ENCODE results near the gene RFNG.

Gene RFNG

DNA sequence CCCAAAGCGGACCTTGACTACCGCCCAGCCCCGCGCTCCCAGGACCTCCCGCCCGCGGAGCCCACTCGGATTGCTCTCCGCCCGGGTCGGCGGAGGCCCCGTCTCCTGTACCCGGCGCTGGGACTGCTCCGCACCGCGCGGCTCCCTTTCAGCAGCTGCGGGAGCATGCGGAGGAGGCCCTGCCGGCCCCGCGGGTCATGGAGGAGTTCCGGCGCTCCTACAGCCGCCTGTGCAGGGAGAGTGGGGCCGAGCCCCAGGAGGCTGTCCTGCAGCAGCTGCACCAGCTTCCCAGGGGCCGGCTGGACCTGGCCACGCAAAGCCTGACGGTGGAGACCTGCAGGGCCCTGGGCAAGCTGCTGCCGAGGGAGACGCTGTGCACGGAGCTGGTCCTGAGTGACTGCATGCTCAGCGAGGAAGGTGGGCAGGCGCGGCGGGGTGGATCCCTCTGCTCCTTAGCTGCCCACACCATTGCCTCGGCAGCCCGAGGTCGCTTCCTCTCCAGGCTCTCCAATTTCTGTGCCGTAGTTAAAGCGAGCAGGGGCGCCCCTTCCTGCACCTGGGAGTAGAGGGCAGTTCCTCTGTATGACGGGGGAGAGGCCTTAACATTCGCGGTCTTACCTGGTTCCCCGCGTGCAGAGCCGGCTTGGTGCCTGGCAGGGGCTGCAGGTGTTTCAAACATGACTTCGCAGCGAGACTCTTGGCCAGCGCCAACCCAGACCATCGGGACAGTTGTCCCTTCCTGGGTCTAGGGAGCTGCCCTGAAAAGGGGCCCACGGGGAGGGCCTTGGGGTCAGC, 28.0 kb downstream of the RFNG start:
- DNase-seq, result no peak

DNA sequence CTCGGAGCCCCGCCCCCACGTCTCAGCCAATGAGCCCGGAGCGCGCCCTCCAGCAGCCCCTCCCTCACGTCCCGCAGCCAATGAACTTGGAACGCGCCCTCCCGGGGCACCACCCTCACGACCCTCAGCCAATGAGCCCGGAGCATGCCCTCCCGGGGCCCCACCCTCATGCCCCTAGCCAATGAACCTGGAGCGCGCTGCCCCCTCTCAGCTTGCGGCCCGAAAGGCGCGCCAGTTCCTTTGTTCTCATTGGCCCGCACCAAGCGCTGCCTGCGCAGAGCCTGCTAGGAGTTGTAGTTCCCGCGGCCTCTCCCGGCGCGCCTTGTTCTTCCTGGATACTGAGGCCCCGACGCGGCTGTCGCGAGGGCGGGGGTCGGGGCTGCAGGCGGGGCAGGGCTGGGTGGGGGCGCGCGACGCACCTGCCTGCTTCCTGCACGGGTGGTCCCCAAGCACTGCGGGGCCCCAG, 28.6 kb downstream of the RFNG start, which contains the start of gene LRRC45:
Gene LRRC45, plus strand, starts transcription at position 325 of the 466 bp plus-strand sequence. CDS start 339 bp downstream, outside the sequence.
- DNase-seq, result peak; percentile 98

DNA sequence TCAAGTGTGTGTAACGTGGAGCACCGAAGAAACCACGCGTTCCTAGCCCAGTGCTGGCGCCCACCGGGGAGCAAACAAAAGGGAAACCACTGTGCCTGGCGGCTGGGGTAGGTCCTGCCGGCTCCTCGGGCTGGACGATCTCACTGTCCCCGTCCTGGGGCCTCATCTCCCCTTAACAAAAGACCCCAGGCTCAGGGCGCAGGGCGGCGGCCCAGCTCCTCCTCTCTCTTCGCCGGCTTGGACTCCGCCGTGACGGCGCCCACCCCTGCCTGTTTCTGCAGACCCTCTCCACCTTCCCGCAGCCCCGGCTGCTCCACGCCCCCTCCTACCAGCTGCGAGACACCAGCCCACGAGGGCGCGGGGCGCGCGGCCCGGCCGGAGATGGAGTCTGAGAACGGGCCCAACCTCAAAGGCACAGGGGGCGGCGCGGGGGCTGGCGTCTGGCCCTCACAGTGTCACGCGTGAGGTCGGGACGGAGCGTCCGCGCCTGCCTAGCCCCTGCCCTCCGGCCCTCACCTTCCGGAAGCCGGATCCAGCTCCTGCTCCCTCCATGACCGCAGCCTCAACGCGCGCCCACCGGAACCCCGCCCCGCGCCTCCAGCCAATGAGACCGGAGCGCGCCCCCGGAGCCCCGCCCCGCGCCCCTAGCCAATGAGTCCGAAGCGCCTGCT, 29.2 kb downstream of the RFNG start, which contains the start of gene CENPX:
Gene CENPX, minus strand, starts transcription at position 569 of the 671 bp plus-strand sequence. Its CDS starts 17 bp downstream, at position 552.
- DNase-seq, result no peak

DNA sequence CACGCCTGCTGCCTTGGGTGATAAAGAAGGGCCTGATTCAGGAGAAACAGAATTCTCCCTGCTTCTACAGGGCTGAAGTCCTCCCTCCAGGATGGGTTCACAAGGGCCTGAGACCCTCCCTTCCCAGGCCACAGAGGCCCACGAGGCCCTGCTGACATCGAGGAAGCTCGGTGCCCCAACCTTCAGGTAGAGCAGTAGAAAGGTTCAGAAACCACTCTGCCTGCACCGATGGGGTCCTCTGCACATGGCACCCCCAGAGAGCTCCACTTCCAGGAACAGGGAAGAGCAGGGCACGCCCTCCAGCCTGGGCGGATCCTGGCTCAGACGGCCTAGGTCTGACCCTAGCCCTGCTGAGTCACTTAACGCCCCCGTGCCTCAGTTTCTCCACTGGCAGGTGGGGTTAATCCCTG, 29.7 kb downstream of the RFNG start:
- no peak for DNase-seq

DNA sequence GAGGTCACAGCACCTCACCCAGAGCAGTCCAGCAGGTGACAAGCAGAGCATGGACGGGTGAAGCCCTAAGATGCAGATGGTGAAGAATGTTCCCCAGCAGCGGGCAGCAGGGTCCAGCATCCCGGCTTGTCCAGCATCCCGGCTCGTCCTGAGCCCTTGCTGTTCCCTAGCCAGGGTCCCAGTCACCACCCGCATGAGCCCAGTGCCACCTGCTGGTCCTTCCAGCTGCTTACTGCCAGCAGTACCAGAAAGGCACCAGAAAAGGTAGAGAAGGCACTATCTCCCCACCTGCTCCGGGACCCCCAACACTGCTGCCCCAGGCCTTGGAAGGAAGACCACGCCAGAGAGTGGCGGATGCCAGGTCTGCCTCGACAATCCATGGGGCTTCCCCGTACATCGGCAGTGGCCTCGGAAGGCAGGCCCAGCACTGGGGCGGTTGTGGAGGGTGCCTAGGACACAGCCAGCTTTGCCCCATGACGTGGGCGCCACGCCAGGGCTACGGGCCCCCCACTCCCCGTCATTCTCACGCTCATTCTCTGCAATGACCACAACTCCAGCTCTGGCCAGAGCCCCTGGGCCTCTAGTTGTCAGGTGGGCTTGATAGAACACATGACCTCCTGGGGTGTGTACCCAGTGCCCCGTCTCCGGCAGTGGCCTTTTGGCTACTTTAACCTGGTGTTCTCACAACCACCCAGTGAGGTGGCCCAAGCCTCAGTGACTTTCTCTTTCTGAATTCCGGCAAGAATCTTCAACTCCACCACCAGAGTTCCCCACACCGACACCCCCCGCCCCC, 30.3 kb downstream of the RFNG start:
- DNase-seq, result peak; percentile 47

GRCh38 chr17:82020572-82021106, 31.0 kb downstream of the RFNG start:
- DNase-seq, result no peak

GRCh38 chr17:82019690-82020571, 31.7 kb downstream of the RFNG start:
- no peak for DNase-seq

DNA sequence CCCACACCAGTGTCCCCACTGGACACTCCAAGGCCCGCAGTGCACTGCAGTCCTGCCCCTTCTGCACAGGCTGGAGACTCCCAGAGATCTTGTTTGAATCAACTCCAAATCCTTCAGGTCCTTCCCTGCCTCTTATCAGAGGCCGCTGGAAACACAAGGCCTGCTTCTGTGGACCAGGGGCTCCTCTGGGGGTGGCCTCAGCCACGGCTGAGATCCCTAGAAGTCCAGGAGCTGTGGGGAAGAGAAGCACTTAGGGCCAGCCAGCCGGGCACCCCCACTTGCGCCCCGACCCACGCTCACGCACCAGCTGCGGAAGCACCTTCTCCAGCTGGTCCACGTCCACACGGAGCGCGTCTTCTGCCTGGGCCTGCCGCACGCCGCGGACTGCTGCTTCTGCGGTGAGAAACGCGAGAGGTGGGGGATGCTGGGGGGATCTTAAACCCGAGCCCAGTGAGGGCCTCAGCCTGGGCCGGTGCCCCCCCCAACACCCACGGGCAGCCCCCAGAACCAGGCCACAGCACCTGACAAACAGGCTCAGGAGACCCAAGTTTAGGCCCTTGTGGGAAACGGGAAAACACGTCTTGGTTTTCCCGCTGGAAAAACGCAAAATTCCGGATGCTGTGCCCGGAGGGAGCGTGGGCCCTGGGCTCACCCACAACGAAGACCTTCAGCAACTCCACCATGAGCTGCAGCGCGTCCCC, 32.5 kb downstream of the RFNG start:
- no peak for DNase-seq

- no peak for DNase-seq
Observed at GRCh38 chr17:82018152-82018988, 33.2 kb downstream of the RFNG start.

DNA sequence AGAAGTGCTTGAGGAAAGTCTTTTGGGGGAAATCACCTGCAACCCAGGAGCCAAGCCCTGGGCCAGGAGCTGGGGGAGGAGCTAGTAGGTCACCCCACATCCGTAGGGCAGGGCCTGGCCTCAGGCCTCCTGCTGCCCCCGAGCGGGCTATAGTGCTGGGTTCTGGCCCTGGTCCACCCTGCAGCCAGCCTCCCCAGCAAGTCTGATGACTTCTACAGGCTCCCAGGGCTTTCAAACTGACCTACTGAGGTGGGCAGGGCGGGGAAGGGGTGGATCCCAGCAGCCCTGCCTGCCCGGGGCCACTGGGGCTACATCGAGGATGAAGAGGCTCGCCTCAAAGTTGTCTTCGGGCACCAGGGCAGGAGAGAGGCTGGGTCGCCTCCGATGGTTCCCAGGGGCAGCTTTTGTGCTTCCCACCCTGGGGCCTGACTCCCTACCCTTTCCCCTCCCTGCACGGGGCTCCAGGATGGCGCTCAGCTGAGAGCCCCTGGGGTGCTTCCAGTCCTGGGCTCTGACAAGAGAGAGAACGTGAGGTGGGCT, 33.9 kb downstream of the RFNG start:
- no peak for DNase-seq

GRCh38 chr17:82016875-82017459, 34.6 kb downstream of the RFNG start:
- DNase-seq, result no peak

GRCh38 chr17:82016061-82016874, 35.3 kb downstream of the RFNG start:
- no peak for DNase-seq

GRCh38 chr17:82015311-82015971, 36.2 kb downstream of the RFNG start:
- DNase-seq, result no peak

DNA sequence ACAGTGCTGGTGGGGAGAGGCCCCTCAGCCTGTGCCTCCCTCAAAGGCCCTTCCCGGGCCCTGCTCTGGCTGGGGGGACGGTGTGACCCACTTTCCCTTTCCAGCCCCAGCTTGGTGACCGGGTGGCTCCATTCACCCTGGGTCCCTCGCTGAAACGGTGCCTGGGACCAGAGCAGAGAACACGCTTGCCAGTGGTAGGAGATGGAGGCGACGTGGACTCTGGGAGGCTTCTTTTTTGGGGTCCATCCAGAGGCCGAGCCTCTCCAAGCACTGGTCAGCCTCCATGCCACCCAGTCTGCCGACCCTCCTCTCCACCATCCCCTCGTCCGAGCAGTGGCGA, 36.7 kb downstream of the RFNG start:
- no peak for DNase-seq

- no peak for DNase-seq
Observed at GRCh38 chr17:82014432-82014831, 37.2 kb downstream of the RFNG start.

DNA sequence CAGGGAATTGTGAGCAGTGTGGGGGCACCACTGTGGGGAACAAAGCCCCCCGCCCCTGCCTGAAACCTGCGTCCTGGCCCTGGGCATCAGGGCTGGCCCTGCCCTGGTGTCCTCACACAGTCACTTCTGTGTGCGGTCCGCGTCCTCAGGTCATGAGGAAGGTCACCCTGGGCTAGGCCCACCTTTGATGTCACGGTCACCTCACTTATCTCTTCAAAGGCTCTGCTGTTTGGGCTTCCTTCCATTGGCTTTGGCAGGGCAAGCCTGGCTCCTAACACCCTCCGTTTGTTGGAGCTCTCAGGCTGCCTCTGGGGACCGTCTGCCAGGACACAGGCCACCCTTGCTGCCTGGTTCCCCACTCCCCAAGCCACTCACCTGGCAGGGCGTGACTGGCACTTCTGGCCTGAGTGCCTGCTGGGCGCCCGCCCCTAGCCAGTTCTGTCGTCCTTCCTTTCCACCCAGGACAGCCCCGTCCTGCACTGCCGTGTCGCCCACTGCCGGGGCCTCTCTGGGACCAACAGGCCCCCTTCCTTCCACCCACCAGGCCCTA, 37.8 kb downstream of the RFNG start:
- DNase-seq, result no peak

DNA sequence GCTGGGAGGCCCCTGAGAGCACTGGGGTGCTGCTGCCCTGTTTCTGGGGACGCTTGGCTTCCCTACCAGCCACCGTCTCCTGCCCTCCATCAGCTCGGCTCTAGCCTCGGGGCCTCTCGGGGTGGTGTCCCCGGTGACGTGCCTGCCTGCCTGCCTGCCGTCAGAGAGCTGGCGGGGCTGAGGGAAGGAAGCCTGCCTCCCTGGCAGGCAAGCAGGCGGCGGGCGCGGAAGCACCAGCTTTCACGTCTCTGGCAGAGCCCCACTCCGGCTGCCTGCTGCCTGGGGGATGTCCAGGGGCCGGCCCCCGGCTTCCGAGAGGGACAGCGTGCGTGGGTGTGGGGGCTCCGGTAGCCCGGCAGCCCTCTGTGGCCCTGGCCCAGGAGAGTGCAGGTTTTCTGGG, 38.3 kb downstream of the RFNG start:
- DNase-seq, result no peak

All from NCI-H2107 (cell line).